ENCODE results near the gene IL18BP.
A peak's percentile ranks its signal among the peaks of the same experiment; 100 is the strongest.

The IL18BP gene

GRCh38 chr11:72038491-72038890, 39.8 kb downstream of the IL18BP start:
- TF ChIP-seq ZFX (IDR thresholded peaks at IDR 0.05; ENCODE audit: borderline replicate concordance): no peak
- no peak for TF ChIP-seq CTCF (IDR thresholded peaks at IDR 0.05)
- H3K27ac ChIP-seq: peak overlapping the region; percentile 99

GRCh38 chr11:72039031-72039855, 40.5 kb downstream of the IL18BP start:
- H3K27ac ChIP-seq: peak overlapping the region; percentile 99
- TF ChIP-seq CTCF (IDR thresholded peaks at IDR 0.05) (no peak), ZFX (IDR thresholded peaks at IDR 0.05; ENCODE audit: borderline replicate concordance) (no peak)

GRCh38 chr11:72039856-72040401, 41.2 kb downstream of the IL18BP start:
- TF ChIP-seq ZFX (IDR thresholded peaks at IDR 0.05; ENCODE audit: borderline replicate concordance) (no peak), CTCF (IDR thresholded peaks at IDR 0.05) (no peak)
- peak overlapping the region; percentile 99 for H3K27ac ChIP-seq

GRCh38 chr11:72040491-72041363, 42.0 kb downstream of the IL18BP start:
- peak overlapping the region; percentile 99 for H3K27ac ChIP-seq
- TF ChIP-seq ZFX (IDR thresholded peaks at IDR 0.05; ENCODE audit: borderline replicate concordance): no peak
- TF ChIP-seq CTCF (IDR thresholded peaks at IDR 0.05): no peak

GRCh38 chr11:72041364-72042063, 42.8 kb downstream of the IL18BP start:
- no peak for TF ChIP-seq ZFX (IDR thresholded peaks at IDR 0.05; ENCODE audit: borderline replicate concordance)
- TF ChIP-seq CTCF (IDR thresholded peaks at IDR 0.05): no peak
- peak overlapping the region; percentile 99 for H3K27ac ChIP-seq

GRCh38 chr11:72042064-72042745, 43.5 kb downstream of the IL18BP start:
- TF ChIP-seq CTCF (IDR thresholded peaks at IDR 0.05) (no peak), ZFX (IDR thresholded peaks at IDR 0.05; ENCODE audit: borderline replicate concordance) (no peak)
- peak overlapping the region; percentile 99 for H3K27ac ChIP-seq
